Measurements from ENCODE around the gene PLCD3. TPM values are rescaled to one million over a fixed set of nuclear protein-coding genes. Genes with fewer than 3 reads are reported as not detected.
A peak's percentile ranks its signal among the peaks of the same experiment; 100 is the strongest.

Gene PLCD3
- total RNA-seq, 1 experiment from 2014 or later: 55.8 TPM

- Mint-ChIP-seq H3K27ac (no peak overlapping the region), H3K36me3 (no peaks in the 10 kb centered on the region), H3K4me3 (no peak overlapping the region), H3K4me1 (peaks cover 6% of the 10 kb centered on the region; the same call in 1 of the 2 replicates), H3K9me3 (no peaks in the 10 kb centered on the region), H3K27me3 (ENCODE audit: low read depth) (no peaks in the 10 kb centered on the region)
- TF ChIP-seq ATF3 (CRISPR knock-in tag; conservative IDR thresholded peaks at IDR 0.05): no peak
- no peak for TF ChIP-seq ZNF512 (CRISPR knock-in tag; IDR thresholded peaks at IDR 0.05; ENCODE audit: borderline replicate concordance)
- no peak for TF ChIP-seq ZNF532 (CRISPR knock-in tag; IDR thresholded peaks at IDR 0.05; ENCODE audit: borderline replicate concordance)
- POLR2A ChIA-PET: no interaction called here
- CTCF ChIA-PET: interaction anchor here (0.6 to 3.1 kb wide), 5 partner anchors 11 to 327 kb away, joined by 3 to 27 read pairs (median 3); partner anchors contain the start of genes ACBD4 and PLCD3
- ATAC-seq (peak; percentile 18; the same call in 1 of the 2 replicates), DNase-seq (ENCODE audit: low spot score) (no peak)
These were observed 11.3 kb downstream of the PLCD3 start for GRCh38 chr17:45121055-45121454.

- TF ChIP-seq ZNF425 (CRISPR knock-in tag; conservative IDR thresholded peaks at IDR 0.05): no peak
- TF ChIP-seq CTCF (IDR thresholded peaks at IDR 0.05): no peak
- no peak for TF ChIP-seq GTF2I (CRISPR knock-in tag; conservative IDR thresholded peaks at IDR 0.05)
- peaks cover 10% of the 10 kb centered on the region; the same call in 1 of the 2 replicates for H3K4me1 Mint-ChIP-seq
- no peaks in the 10 kb centered on the region for H3K9me3 Mint-ChIP-seq
- DNase-seq (ENCODE audit: low spot score) (no peak), ATAC-seq (no peak; the same call in 1 of the 2 replicates)
- no peak overlapping the region for H3K27ac Mint-ChIP-seq
- no peaks in the 10 kb centered on the region for H3K36me3 Mint-ChIP-seq
- ChIA-PET POLR2A (no interaction called here), CTCF (interaction anchor here (0.7 to 3.1 kb wide), 4 partner anchors 11 to 77 kb away, joined by 3 to 27 read pairs (median 4); partner anchors contain the start of genes ACBD4 and PLCD3)
- no peaks in the 10 kb centered on the region for H3K27me3 Mint-ChIP-seq (ENCODE audit: low read depth)
- no peak overlapping the region for H3K4me3 Mint-ChIP-seq
These were observed 11.8 kb downstream of the PLCD3 start for GRCh38 chr17:45120558-45120957.

GRCh38 chr17:45119964-45120363, 12.4 kb downstream of the PLCD3 start:
- H3K4me3 Mint-ChIP-seq: no peak overlapping the region
- H3K4me1 Mint-ChIP-seq: peaks cover 10% of the 10 kb centered on the region; the same call in 1 of the 2 replicates
- ATAC-seq (no peak), DNase-seq (ENCODE audit: low spot score) (no peak)
- POLR2A ChIA-PET: no interaction called here
- no peaks in the 10 kb centered on the region for H3K36me3 Mint-ChIP-seq
- CTCF ChIA-PET: interaction anchor here (1.0 to 3.1 kb wide), 4 partner anchors 12 to 77 kb away, joined by 3 to 27 read pairs (median 6); partner anchors contain the start of genes ACBD4 and PLCD3
- no peaks in the 10 kb centered on the region for H3K27me3 Mint-ChIP-seq (ENCODE audit: low read depth)
- no peak overlapping the region for H3K27ac Mint-ChIP-seq
- H3K9me3 Mint-ChIP-seq: no peaks in the 10 kb centered on the region
- TF ChIP-seq ELF4 (CRISPR knock-in tag; IDR thresholded peaks at IDR 0.05; ENCODE audit: low read depth): no peak
- no peak for TF ChIP-seq JAZF1 (CRISPR knock-in tag; IDR thresholded peaks at IDR 0.05)
- TF ChIP-seq MXD4 (CRISPR knock-in tag; IDR thresholded peaks at IDR 0.05; ENCODE audit: borderline replicate concordance): no peak
- no peak for TF ChIP-seq HMGXB4 (CRISPR knock-in tag; IDR thresholded peaks at IDR 0.05)
- TF ChIP-seq ZMAT4 (CRISPR knock-in tag; IDR thresholded peaks at IDR 0.05): no peak
- TF ChIP-seq ERG (CRISPR knock-in tag; IDR thresholded peaks at IDR 0.05): no peak
- TF ChIP-seq ZNF425 (CRISPR knock-in tag; conservative IDR thresholded peaks at IDR 0.05): no peak

Data from WTC11 (cell line).